HepG2 (cell line): ENCODE measurements around the gene NR1H2. TPM values are rescaled to one million over a fixed set of nuclear protein-coding genes. Genes with fewer than 3 reads are reported as not detected.

Experiments
- ASH2L ChIP-seq: fragments of 300-600, 200-600 bp; sonication (generic); IDR thresholded peaks from 2 replicates; pipeline ENCODE4 v1.7.0; 2017; ENCODE audit warnings: low read depth, mild to moderate bottlenecking, moderate library complexity, mixed read lengths, low read length; ENCODE audit not compliant: insufficient read length
- CREB1 ChIP-seq, 2 experiments: fragments of 450-650 bp in 1 of 2; IDR thresholded peaks; 2 replicates each; pipeline ENCODE4 v1.6.1; 2016 to 2017; ENCODE audit warnings: control low read depth in 1 of 2, mild to moderate bottlenecking in 1 of 2, missing compliant biosample characterization in 1 of 2, missing genetic modification characterization in 1 of 2
- CREBL2 ChIP-seq: sonication (generic); formaldehyde crosslinking; IDR thresholded peaks from 2 replicates; pipeline ENCODE4 v1.8.1; 2023; ENCODE audit warnings: missing genetic modification reagents, mild to moderate bottlenecking, borderline replicate concordance
- GABPB1 ChIP-seq: IDR thresholded peaks from 2 replicates; pipeline ENCODE4 v1.6.1; 2016; ENCODE audit warnings: mild to moderate bottlenecking, missing genetic modification reagents, moderate library complexity, missing compliant biosample characterization
- MAZ ChIP-seq, 2 experiments: sonication (generic) in 1 of 2; formaldehyde crosslinking in 1 of 2; IDR thresholded peaks; 2 replicates each; pipeline versions ENCODE4 v1.5.0 to v1.6.1; 2012 to 2020; ENCODE audit warnings: low read depth in 2 of 2, mild to moderate bottlenecking in 2 of 2, borderline replicate concordance in 1 of 2, improper control_type of control experiment in 1 of 2, low read length in 1 of 2, missing genetic modification reagents in 1 of 2, moderate library complexity in 1 of 2
- NFE2L2 ChIP-seq: fragments of 150-350 bp; IDR thresholded peaks from 2 replicates; pipeline ENCODE4 v1.6.1; 2014; ENCODE audit warnings: low read length
- PAXIP1 ChIP-seq: sonication (generic); formaldehyde crosslinking; conservative IDR thresholded peaks from 2 replicates; pipeline ENCODE4 v1.4.0; 2020; ENCODE audit warnings: mild to moderate bottlenecking, missing genetic modification reagents, moderate library complexity
- PBX3 ChIP-seq: sonication (generic); formaldehyde crosslinking; IDR thresholded peaks from 2 replicates; pipeline ENCODE4 v1.8.1; 2023; ENCODE audit warnings: missing genetic modification reagents, inconsistent platforms, borderline replicate concordance
- REST ChIP-seq, 2 experiments: IDR thresholded peaks; 2 replicates each; pipeline ENCODE4 v1.6.1; 2011 to 2012; ENCODE audit warnings: low read length in 2 of 2, borderline replicate concordance in 1 of 2, low read depth in 1 of 2, mild to moderate bottlenecking in 1 of 2, moderate library complexity in 1 of 2
- SAFB2 ChIP-seq: sonication (generic); formaldehyde crosslinking; IDR thresholded peaks from 2 replicates; pipeline ENCODE4 v1.5.1; 2020; ENCODE audit warnings: missing genetic modification reagents, low read depth, mild to moderate bottlenecking, borderline replicate concordance
- ZBTB20 ChIP-seq: sonication (generic); formaldehyde crosslinking; IDR thresholded peaks from 2 replicates; pipeline ENCODE4 v1.8.1; 2023; ENCODE audit warnings: missing genetic modification reagents, low read depth, mild to moderate bottlenecking, borderline replicate concordance
- ZBTB25 ChIP-seq: IDR thresholded peaks from 2 replicates; pipeline ENCODE4 v1.6.1; 2018; ENCODE audit warnings: missing genetic modification reagents
- ZNF549 ChIP-seq: sonication (generic); formaldehyde crosslinking; IDR thresholded peaks from 2 replicates; pipeline ENCODE4 v1.5.0; 2020; ENCODE audit warnings: missing genetic modification reagents
- ZNF740 ChIP-seq: sonication (generic); formaldehyde crosslinking; IDR thresholded peaks from 2 replicates; pipeline ENCODE4 v1.4.0; 2020; ENCODE audit warnings: missing genetic modification reagents
- polyA plus RNA-seq, 8 experiments: library from polyadenylated mRNA; depleted of rRNA in 3 of 8; stranded (reverse) in 7 of 8; unstranded in 1 of 8; fragments of >200 nt; fragmentation: Illumina TruSeq in 4 of 8; extraction: Trizol in 4 of 8; gene quantifications; 2 replicates each; pipeline versions ENCODE4 v1.2.1 to v1.2.3, GENCODE V29; 2011 to 2016; ENCODE audit warnings: low read depth in 4 of 8, missing spikeins in 1 of 8, mixed read lengths in 1 of 8; ENCODE audit not compliant: insufficient read depth in 1 of 8
- total RNA-seq, 5 experiments: library from RNA; depleted of rRNA; stranded (reverse); fragments of >200 nt; fragmentation: Illumina TruSeq; extraction: Trizol; gene quantifications; 2 replicates each; pipeline ENCODE4 v1.2.3, GENCODE V29; 2016; ENCODE audit warnings: low read depth in 1 of 5

NR1H2 gene
- total and polyA plus RNA-seq, 2 of the 13 experiments (the other 11 are each of a cell fraction or from before 2014, with no cell fraction given) = 10.3 to 13.5 TPM

- TF ChIP-seq ZBTB25 (CRISPR knock-in tag) (no peak), ASH2L (peak; percentile 19), PAXIP1 (CRISPR knock-in tag) (no peak), GABPB1 (CRISPR knock-in tag) (peak; percentile 69; the same call in 1 of the 2 replicates), MAZ (IDR thresholded peaks at IDR 0.05; ENCODE audit: borderline replicate concordance, low read depth, low read length) (no peak), MAZ (CRISPR knock-in tag; IDR thresholded peaks at IDR 0.05; ENCODE audit: low read depth) (peak; percentile 66), NFE2L2 (no peak), CREB1 (IDR thresholded peaks at IDR 0.05) (peak; percentile 89), CREB1 (CRISPR knock-in tag; IDR thresholded peaks at IDR 0.05) (peak; percentile 61; the same call in 1 of the 2 replicates), CREBL2 (CRISPR knock-in tag) (0 out of 2 replicates have a peak, but pooled peaks have one; percentile 90), ZBTB20 (CRISPR knock-in tag) (peak; percentile 48; the same call in 1 of the 2 replicates), ZNF549 (CRISPR knock-in tag) (no peak), PBX3 (peak; percentile 70; the same call in 1 of the 2 replicates), ZNF740 (0 out of 2 replicates have a peak, but pooled peaks have one; percentile 34), REST (IDR thresholded peaks at IDR 0.05; ENCODE audit: borderline replicate concordance in 1 of 2, low read depth in 1 of 2, low read length in 2 of 2) (no peak), SAFB2 (CRISPR knock-in tag) (peak; percentile 16; the same call in 1 of the 2 replicates)
Observed at GRCh38 chr19:50333737-50334617, 42.3 kb upstream of the NR1H2 start (continued).
